Adipocyte (in vitro differentiated cells): ENCODE data around the gene NUTF2.
A peak's percentile ranks its signal among the peaks of the same experiment; 100 is the strongest.
"Not testable (repeated sequence)": the region's sequence is repeated elsewhere in the genome, so short reads cannot be mapped to it uniquely, and the experiment has no call there.

Experiments used
- DNase-seq: peaks from one replicate; pipeline ENCODE4 v3.0.0-alpha.2; 2015; ENCODE audit warnings: low read depth
- H3K27me3 ChIP-seq: replicated peaks from 2 replicates; pipeline ENCODE4 v1.7.0; 2013; ENCODE audit warnings: mild to moderate bottlenecking, low read length, moderate library complexity; ENCODE audit not compliant: control insufficient read depth, insufficient read depth
- H3K36me3 ChIP-seq: 2 replicates; pipeline ENCODE4 v1.7.0; 2013; ENCODE audit warnings: low read length, mild to moderate bottlenecking, moderate library complexity; ENCODE audit not compliant: control insufficient read depth, insufficient read depth, severe bottlenecking
- H3K4me1 ChIP-seq: 2 replicates; pipeline ENCODE4 v1.7.0; 2013; ENCODE audit warnings: mild to moderate bottlenecking, low read length, moderate library complexity; ENCODE audit not compliant: control insufficient read depth, insufficient read depth
- H3K4me3 ChIP-seq: 2 replicates; pipeline ENCODE4 v1.7.0; 2013; ENCODE audit warnings: mild to moderate bottlenecking, low read length, moderate library complexity
- H3K9ac ChIP-seq: 2 replicates; pipeline ENCODE4 v1.7.0; 2013; ENCODE audit warnings: mild to moderate bottlenecking, low read length, moderate library complexity
- H3K9me3 ChIP-seq: 2 replicates; pipeline ENCODE4 v1.7.0; 2013; ENCODE audit warnings: mild to moderate bottlenecking, low read length, moderate library complexity; ENCODE audit not compliant: control insufficient read depth

Gene NUTF2

GRCh38 chr16:67855789-67856188, 9.1 kb downstream of the NUTF2 start:
- Histone ChIP-seq H3K9me3 (no peaks in the 10 kb centered on the region), H3K4me3 (no peak overlapping the region), H3K36me3 (no peaks in the 10 kb centered on the region), H3K27me3 (no peaks in the 10 kb centered on the region), H3K9ac (no peak overlapping the region), H3K4me1 (peaks cover 35% of the 10 kb centered on the region)
- no peak for DNase-seq

- no peak for DNase-seq
- no peak overlapping the region for H3K4me3 ChIP-seq
- no peak overlapping the region for H3K9ac ChIP-seq
- H3K9me3 ChIP-seq: no peaks in the 10 kb centered on the region
- no peaks in the 10 kb centered on the region for H3K36me3 ChIP-seq
- H3K27me3 ChIP-seq: no peaks in the 10 kb centered on the region
- H3K4me1 ChIP-seq: peaks cover 48% of the 10 kb centered on the region
Measured at GRCh38 chr16:67856927-67857546, 10.3 kb downstream of the NUTF2 start.

- H3K9me3 ChIP-seq: no peaks in the 10 kb centered on the region
- H3K4me3 ChIP-seq: no peak overlapping the region
- peaks cover 54% of the 10 kb centered on the region for H3K4me1 ChIP-seq
- H3K36me3 ChIP-seq: no peaks in the 10 kb centered on the region
- H3K9ac ChIP-seq: no peak overlapping the region
- DNase-seq: peak; percentile 88
- no peaks in the 10 kb centered on the region for H3K27me3 ChIP-seq
Measured at GRCh38 chr16:67857547-67858233, 11.0 kb downstream of the NUTF2 start.

DNA sequence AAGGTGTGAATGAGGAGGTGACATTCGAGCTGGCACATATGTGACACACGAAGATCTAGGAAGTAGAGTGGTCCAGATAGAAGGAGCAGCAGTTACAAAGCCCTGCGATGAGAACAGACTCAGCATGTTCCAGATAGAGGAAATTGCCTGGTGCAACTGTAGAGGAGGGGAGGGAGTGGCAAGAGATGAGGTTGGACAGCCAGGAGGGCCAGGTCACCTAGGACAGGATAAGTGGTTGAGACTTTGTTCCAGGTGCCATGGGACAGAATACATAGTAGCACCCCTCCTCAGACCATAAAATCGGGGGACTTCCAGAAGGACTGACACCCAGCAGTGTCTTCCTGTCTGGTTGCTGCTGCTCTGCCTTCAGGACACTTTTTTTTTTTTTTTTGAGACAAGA, 11.8 kb downstream of the NUTF2 start:
- H3K36me3 ChIP-seq: no peaks in the 10 kb centered on the region
- H3K4me1 ChIP-seq: peaks cover 62% of the 10 kb centered on the region
- no peak overlapping the region for H3K9ac ChIP-seq
- no peak overlapping the region for H3K4me3 ChIP-seq
- no peaks in the 10 kb centered on the region for H3K27me3 ChIP-seq
- no peaks in the 10 kb centered on the region for H3K9me3 ChIP-seq
- DNase-seq: peak; percentile 9

DNA sequence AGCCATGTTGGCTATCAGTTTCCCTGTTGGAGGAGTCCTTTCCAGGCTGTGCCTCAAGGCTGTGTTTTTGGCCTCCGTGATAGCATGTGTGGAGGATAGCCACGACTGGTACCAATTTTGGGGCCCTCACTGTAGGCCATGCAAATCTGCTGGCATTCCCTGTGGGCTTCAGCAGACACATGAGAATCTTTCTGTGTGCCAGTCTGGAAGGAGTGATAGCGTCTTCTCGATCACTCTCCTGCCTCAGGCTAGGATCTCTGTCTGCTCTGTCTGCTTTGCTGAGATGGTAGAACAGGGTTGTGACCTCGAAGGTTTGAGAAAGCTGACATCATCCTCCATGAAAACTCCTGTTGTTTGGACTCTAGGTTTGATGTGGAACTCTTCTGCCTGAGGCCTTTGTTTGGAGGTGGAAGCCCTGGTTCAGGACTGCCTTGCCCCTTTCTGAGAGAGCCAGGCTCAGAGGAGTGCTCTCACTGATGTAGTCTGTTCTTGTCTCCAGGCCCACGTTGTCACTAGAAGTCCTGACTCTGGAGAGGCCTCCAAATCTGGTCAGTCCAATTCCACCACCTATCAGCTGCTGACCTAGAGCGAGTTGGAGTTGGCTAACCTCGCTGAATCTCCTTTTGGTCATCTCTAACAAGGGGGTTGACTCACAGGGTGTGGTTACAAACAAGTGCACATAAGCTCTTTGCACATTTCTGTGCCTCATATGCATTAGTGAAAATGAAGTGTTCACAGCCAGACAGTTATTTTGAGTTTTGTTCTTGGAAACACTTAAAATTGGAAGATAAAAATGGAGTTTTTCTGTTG, 14.1 kb downstream of the NUTF2 start:
- Histone ChIP-seq H3K9me3 (no peaks in the 10 kb centered on the region), H3K4me1 (peaks cover 71% of the 10 kb centered on the region), H3K4me3 (no peak overlapping the region), H3K27me3 (no peaks in the 10 kb centered on the region), H3K9ac (no peak overlapping the region), H3K36me3 (peaks cover 6% of the 10 kb centered on the region)
- DNase-seq: peak; percentile 41

- DNase-seq: no peak
Measured at GRCh38 chr16:67861877-67862276, 15.1 kb downstream of the NUTF2 start.

GRCh38 chr16:67862623-67863583, 16.2 kb downstream of the NUTF2 start:
- Histone ChIP-seq H3K9me3 (no peaks in the 10 kb centered on the region), H3K4me3 (peak overlapping the region; percentile 71), H3K36me3 (peaks cover 14% of the 10 kb centered on the region), H3K9ac (peak overlapping the region; percentile 76), H3K4me1 (peaks cover 59% of the 10 kb centered on the region), H3K27me3 (no peaks in the 10 kb centered on the region)
- peak; percentile 19 for DNase-seq

More at GRCh38 chr16:67861877-67862276, 15.1 kb downstream of the NUTF2 start:
- H3K9me3 ChIP-seq: no peaks in the 10 kb centered on the region
- no peak overlapping the region for H3K4me3 ChIP-seq
- H3K9ac ChIP-seq: no peak overlapping the region
- H3K36me3 ChIP-seq: peaks cover 6% of the 10 kb centered on the region
- H3K27me3 ChIP-seq: no peaks in the 10 kb centered on the region
- peaks cover 68% of the 10 kb centered on the region for H3K4me1 ChIP-seq

DNA sequence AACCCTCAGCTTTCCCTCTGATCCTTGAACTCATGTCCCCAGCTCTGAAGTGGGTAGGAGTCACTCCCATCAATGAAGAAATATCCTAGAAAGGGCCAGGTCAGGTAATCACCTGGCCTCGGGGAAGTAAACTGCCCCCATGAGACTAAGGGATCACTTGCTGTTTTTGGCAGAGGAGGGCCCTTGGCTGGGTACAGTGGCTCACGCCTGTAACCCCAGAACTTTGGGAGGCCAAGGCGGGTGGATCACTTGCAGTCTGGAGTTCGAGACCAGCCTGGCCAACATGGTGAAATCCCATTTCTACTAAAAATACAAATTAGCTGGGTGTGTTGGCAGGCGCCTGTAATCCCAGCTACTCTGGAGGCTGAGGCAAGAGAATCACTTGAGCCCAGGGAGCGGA, 17.3 kb downstream of the NUTF2 start:
- H3K27me3 ChIP-seq, DNase-seq, H3K9me3 ChIP-seq: not testable (repeated sequence)
- Histone ChIP-seq H3K9ac (peak overlapping the region; percentile 76), H3K36me3 (peaks cover 24% of the 10 kb centered on the region), H3K4me1 (peaks cover 54% of the 10 kb centered on the region), H3K4me3 (peak overlapping the region; percentile 66)

DNA sequence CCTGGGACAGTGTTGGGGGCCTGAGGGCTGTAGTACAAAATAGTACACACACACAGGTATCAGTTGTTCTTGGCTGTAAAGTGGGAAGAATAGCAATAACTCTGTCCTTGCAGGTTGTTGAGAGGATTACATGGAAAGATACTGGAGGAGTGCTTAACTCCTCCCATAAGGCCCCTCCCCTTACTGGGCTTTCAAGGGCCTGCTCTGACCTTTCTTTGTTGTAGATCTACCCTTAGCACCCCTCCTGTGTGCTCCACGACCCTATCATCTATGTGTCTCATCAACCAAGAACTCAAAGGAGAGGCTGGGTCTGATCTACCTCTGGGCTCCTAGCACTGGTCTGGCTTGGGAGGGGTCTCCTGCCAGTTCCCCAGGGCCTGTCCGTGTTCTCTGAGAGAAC, 17.9 kb downstream of the NUTF2 start:
- Histone ChIP-seq H3K9me3 (no peaks in the 10 kb centered on the region), H3K27me3 (no peaks in the 10 kb centered on the region), H3K36me3 (peaks cover 24% of the 10 kb centered on the region), H3K4me1 (peaks cover 54% of the 10 kb centered on the region), H3K9ac (no peak overlapping the region), H3K4me3 (no peak overlapping the region)
- DNase-seq: no peak

DNA sequence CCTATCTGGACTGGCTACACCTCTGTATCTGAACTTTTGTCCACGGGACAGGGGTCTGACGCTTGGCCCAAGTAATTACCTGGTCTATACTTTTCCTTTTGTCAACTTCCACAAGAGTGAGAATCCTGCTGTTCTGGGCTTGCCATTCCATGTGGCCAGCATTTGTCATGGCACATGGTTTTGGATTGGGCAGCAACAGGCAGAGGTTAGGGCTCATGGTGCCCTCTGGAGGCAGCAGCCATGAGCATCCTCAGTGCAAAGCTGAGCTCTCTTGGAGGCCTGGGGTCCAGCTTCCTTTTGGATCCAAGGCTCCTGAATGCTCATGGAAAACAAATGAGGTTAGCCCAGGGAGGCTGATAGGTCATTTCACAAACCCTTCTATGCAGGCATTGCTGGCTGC, 18.6 kb downstream of the NUTF2 start:
- H3K27me3 ChIP-seq: no peaks in the 10 kb centered on the region
- no peaks in the 10 kb centered on the region for H3K9me3 ChIP-seq
- peaks cover 53% of the 10 kb centered on the region for H3K4me1 ChIP-seq
- peak; percentile 36 for DNase-seq
- H3K36me3 ChIP-seq: peaks cover 31% of the 10 kb centered on the region
- no peak overlapping the region for H3K4me3 ChIP-seq
- H3K9ac ChIP-seq: no peak overlapping the region
